GM21717 (cell line): ENCODE results near the gene CYFIP1.

ENCODE experiments used
- ATAC-seq: cut with Tn5 transposase; IDR thresholded peaks from one replicate; pipeline ENCODE4 v1.9.1; 2021; ENCODE audit warnings: mild to moderate bottlenecking, moderate library complexity; ENCODE audit not compliant: unreplicated experiment

CYFIP1 gene

GRCh38 chr15:22951031-22951380 lies 29.2 kb downstream of the CYFIP1 start:
- no peak for ATAC-seq

GRCh38 chr15:22950256-22950990 lies 29.7 kb downstream of the CYFIP1 start:
- ATAC-seq, result no peak

- ATAC-seq, result no peak
Measured at GRCh38 chr15:22949074-22949547, 31.1 kb downstream of the CYFIP1 start.

GRCh38 chr15:22948056-22948455 lies 32.1 kb downstream of the CYFIP1 start:
- no peak for ATAC-seq

GRCh38 chr15:22947101-22948000 lies 32.8 kb downstream of the CYFIP1 start:
- no peak for ATAC-seq

GRCh38 chr15:22945071-22945470 lies 35.1 kb downstream of the CYFIP1 start:
- no peak for ATAC-seq

GRCh38 chr15:22944651-22945050 lies 35.5 kb downstream of the CYFIP1 start:
- ATAC-seq, result no peak

- no peak for ATAC-seq
Measured at GRCh38 chr15:22942877-22943276, 37.3 kb downstream of the CYFIP1 start.

- ATAC-seq, result no peak
Measured at GRCh38 chr15:22942306-22942855, 37.8 kb downstream of the CYFIP1 start.

GRCh38 chr15:22941179-22941578 lies 39.0 kb downstream of the CYFIP1 start:
- ATAC-seq, result no peak

- ATAC-seq, result no peak
Measured at GRCh38 chr15:22939652-22940061, 40.5 kb downstream of the CYFIP1 start.

- no peak for ATAC-seq
Measured at GRCh38 chr15:22939051-22939450, 41.1 kb downstream of the CYFIP1 start.

GRCh38 chr15:22936577-22937472 lies 43.3 kb downstream of the CYFIP1 start:
- ATAC-seq, result peak; percentile 88

- ATAC-seq, result no peak
Measured at GRCh38 chr15:22933641-22934061, 46.5 kb downstream of the CYFIP1 start.

- ATAC-seq, result no peak
Measured at GRCh38 chr15:22931784-22932536, 48.2 kb downstream of the CYFIP1 start.

GRCh38 chr15:22930782-22931484 lies 49.2 kb downstream of the CYFIP1 start:
- ATAC-seq, result no peak

- ATAC-seq, result no peak
Measured at GRCh38 chr15:22927761-22928160, 52.4 kb downstream of the CYFIP1 start.

GRCh38 chr15:22925875-22926274 lies 54.3 kb downstream of the CYFIP1 start:
- ATAC-seq, result no peak

GRCh38 chr15:22922003-22922402 lies 58.2 kb downstream of the CYFIP1 start:
- ATAC-seq, result no peak
